22Rv1 (cell line): ENCODE data around the gene PMEPA1.

ENCODE experiments used
- ZFX ChIP-seq: fragments of 450-650 bp; IDR thresholded peaks from 2 replicates; pipeline ENCODE4 v1.6.1; 2017; ENCODE audit warnings: antibody characterized with exemption, borderline replicate concordance
- TF ChIP-seq, protein P1 (sequence below): fragments of 450-650 bp; IDR thresholded peaks from 2 replicates; pipeline ENCODE4 v1.5.1; 2017; ENCODE audit warnings: mild to moderate bottlenecking

DNA sequence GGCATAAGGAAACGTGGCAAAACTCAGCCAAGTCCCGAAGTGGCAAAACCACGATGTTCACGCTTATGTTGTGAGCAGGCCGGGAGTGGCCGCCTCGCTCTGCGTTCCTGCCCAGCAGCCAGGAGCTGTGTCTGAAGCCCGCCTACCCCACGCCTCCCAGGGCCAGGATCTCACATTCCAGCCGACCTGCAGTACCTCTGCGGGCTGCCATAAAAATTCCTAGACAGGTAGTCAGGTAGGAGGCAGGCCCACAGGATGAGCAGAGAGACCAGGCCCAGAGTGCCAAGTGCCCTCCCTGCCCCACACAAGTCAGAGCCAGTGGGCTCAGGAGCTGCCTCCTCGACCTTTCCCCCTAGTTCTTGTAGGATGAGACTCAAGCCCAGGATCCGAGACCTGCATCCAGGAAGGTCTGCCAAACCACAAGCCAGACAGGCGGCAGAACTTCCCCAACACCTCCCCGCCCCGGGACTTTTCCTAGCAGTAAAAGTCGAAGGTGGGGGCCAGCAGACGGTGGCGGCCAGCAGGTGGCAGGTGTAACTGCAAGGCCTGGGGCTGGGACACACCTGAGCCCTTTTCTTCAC lies 16.7 kb downstream of the PMEPA1 start:
- TF ChIP-seq, protein P1, sequence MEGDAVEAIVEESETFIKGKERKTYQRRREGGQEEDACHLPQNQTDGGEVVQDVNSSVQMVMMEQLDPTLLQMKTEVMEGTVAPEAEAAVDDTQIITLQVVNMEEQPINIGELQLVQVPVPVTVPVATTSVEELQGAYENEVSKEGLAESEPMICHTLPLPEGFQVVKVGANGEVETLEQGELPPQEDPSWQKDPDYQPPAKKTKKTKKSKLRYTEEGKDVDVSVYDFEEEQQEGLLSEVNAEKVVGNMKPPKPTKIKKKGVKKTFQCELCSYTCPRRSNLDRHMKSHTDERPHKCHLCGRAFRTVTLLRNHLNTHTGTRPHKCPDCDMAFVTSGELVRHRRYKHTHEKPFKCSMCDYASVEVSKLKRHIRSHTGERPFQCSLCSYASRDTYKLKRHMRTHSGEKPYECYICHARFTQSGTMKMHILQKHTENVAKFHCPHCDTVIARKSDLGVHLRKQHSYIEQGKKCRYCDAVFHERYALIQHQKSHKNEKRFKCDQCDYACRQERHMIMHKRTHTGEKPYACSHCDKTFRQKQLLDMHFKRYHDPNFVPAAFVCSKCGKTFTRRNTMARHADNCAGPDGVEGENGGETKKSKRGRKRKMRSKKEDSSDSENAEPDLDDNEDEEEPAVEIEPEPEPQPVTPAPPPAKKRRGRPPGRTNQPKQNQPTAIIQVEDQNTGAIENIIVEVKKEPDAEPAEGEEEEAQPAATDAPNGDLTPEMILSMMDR = peak; percentile 76
- TF ChIP-seq ZFX = no peak
